GM12878 (cell line): Measurements from ENCODE around the gene NELL1. TPM values are rescaled to one million over a fixed set of nuclear protein-coding genes. Genes with fewer than 3 reads are reported as not detected.

Experiments
- ATAC-seq: fragments of 200-7000 bp; cut with Tn5 transposase; 3 replicates; pipeline ENCODE4 v1.9.1; 2020; ENCODE audit warnings: mild to moderate bottlenecking, moderate library complexity
- BruUV-seq: library from RNA; stranded (reverse); fragments of 400-500 nt; replicated peaks from 2 replicates; lab custom pipeline; 2021; lab: Mats Ljungman, UMichigan
- CTCF ChIA-PET: fragments of 300-600 bp; sonication (Branson Sonifier 250); formaldehyde crosslinking; extraction: SDS; loops from one replicate; lab custom pipeline; 2021; ENCODE audit warnings: inconsistent platforms; lab: Yijun Ruan, JAX
- POLR2A ChIA-PET: fragments of 350-600 bp; formaldehyde crosslinking; extraction: SDS; loops from one replicate; lab custom pipeline; 2021; ENCODE audit warnings: inconsistent platforms; lab: Charles Lee
- RAD21 ChIA-PET: fragments of 300-600 bp; sonication (Branson Sonifier 250); formaldehyde crosslinking; loops from one replicate; lab custom pipeline; 2023; ENCODE audit warnings: antibody characterized with exemption; ENCODE audit not compliant: unreplicated experiment; lab: Charles Lee
- SMC1A ChIA-PET: fragments of 300-600 bp; sonication (Branson Sonifier 250); formaldehyde crosslinking; loops from one replicate; lab custom pipeline; 2023; ENCODE audit not compliant: unreplicated experiment, uncharacterized antibody; lab: Charles Lee
- DNase-seq: peaks from one replicate; pipeline ENCODE4 v3.0.0-alpha.2; 2011; ENCODE audit warnings: low read depth, low spot score
- FAIRE-seq: peaks from 3 replicates; lab custom pipeline; 2011; peaks lifted over from hg19 to GRCh38; lab: Jason Lieb, UNC
- H2AFZ ChIP-seq: 2 replicates; pipeline ENCODE4 v1.6.0; 2011; ENCODE audit warnings: low read depth, low read length, control low read depth; ENCODE audit not compliant: control insufficient read depth
- H3K27ac ChIP-seq: 2 replicates; pipeline ENCODE4 v1.5.1; 2011; ENCODE audit warnings: control low read depth; ENCODE audit not compliant: control insufficient read depth, insufficient read depth
- H3K27me3 ChIP-seq, 2 experiments: replicated peaks in 1 of 2; 2 replicates each; pipeline versions ENCODE4 v1.6.0 to v1.6.1; 2011; ENCODE audit warnings: low read length in 1 of 2; ENCODE audit not compliant: control insufficient read depth in 2 of 2, insufficient read depth in 2 of 2
- H3K36me3 ChIP-seq, 2 experiments: 2 replicates each; pipeline ENCODE4 v1.5.1; 2011; ENCODE audit warnings: low read length in 1 of 2; ENCODE audit not compliant: control insufficient read depth in 2 of 2, insufficient read depth in 2 of 2
- H3K4me1 ChIP-seq: 2 replicates; pipeline ENCODE4 v1.6.1; 2011; ENCODE audit warnings: mild to moderate bottlenecking, low read length, moderate library complexity, mixed read lengths; ENCODE audit not compliant: control insufficient read depth, insufficient read depth
- H3K4me2 ChIP-seq: 2 replicates; pipeline ENCODE4 v1.6.0; 2011; ENCODE audit warnings: control low read depth; ENCODE audit not compliant: control insufficient read depth, insufficient read depth
- H3K4me3 ChIP-seq: fragments of 200-600 bp; sonication (generic); 2 replicates; pipeline ENCODE4 v1.5.1; 2016
- H3K79me2 ChIP-seq: 2 replicates; pipeline ENCODE4 v1.6.0; 2011; ENCODE audit warnings: low read length; ENCODE audit not compliant: control insufficient read depth, insufficient read depth
- H3K9ac ChIP-seq: 2 replicates; pipeline ENCODE4 v1.8.0; 2011; ENCODE audit warnings: low read length, control low read depth, mixed read lengths; ENCODE audit not compliant: control insufficient read depth, insufficient read depth
- H3K9me3 ChIP-seq: replicated peaks from 3 replicates; pipeline ENCODE4 v1.5.1; 2011; ENCODE audit warnings: mild to moderate bottlenecking, low read length; ENCODE audit not compliant: control insufficient read depth, insufficient read depth
- H4K20me1 ChIP-seq: 2 replicates; pipeline ENCODE4 v1.6.0; 2011; ENCODE audit not compliant: control insufficient read depth, insufficient read depth
- CBX5 ChIP-seq: sonication (generic); IDR thresholded peaks from 2 replicates; pipeline ENCODE4 v1.6.1; 2016; ENCODE audit warnings: low read depth, moderate library complexity, mild to moderate bottlenecking, inconsistent platforms
- CEBPB ChIP-seq, 2 experiments: fragments of 150-350 bp in 1 of 2; IDR thresholded peaks; 2 replicates each; pipeline ENCODE4 v1.6.1; 2012 to 2014; ENCODE audit warnings: low read depth in 2 of 2, low read length in 2 of 2, borderline replicate concordance in 1 of 2, inconsistent platforms in 1 of 2
- E2F4 ChIP-seq: IDR thresholded peaks from 2 replicates; pipeline ENCODE4 v1.6.1; 2012; ENCODE audit warnings: low read depth, low read length, improper control_type of control experiment
- HDAC6 ChIP-seq: fragments of 200-600 bp; sonication (generic); IDR thresholded peaks from one replicate; pipeline ENCODE4 v1.8.0; 2017; ENCODE audit warnings: antibody characterized with exemption; ENCODE audit not compliant: unreplicated experiment
- MTA2 ChIP-seq: fragments of 450-650 bp; IDR thresholded peaks from 2 replicates; pipeline ENCODE4 v1.6.1; 2016; ENCODE audit warnings: low read depth, mild to moderate bottlenecking, moderate library complexity
- NR2C1 ChIP-seq: fragments of 450-650 bp; IDR thresholded peaks from 2 replicates; pipeline ENCODE4 v1.6.1; 2017; ENCODE audit warnings: antibody characterized with exemption, mild to moderate bottlenecking, moderate library complexity
- RAD21 ChIP-seq: IDR thresholded peaks from 2 replicates; pipeline ENCODE4 v1.6.1; 2011; ENCODE audit warnings: mild to moderate bottlenecking, low read depth, low read length, moderate library complexity; ENCODE audit not compliant: insufficient read depth
- SMC3 ChIP-seq: IDR thresholded peaks from 2 replicates; pipeline ENCODE4 v1.6.1; 2011; ENCODE audit warnings: low read length, improper control_type of control experiment, borderline replicate concordance
- ZNF622 ChIP-seq: fragments of 450-650 bp; IDR thresholded peaks from 2 replicates; pipeline ENCODE4 v1.6.1; 2017; ENCODE audit warnings: mild to moderate bottlenecking, inconsistent platforms
- whole genome bisulfite sequencing: methylation state at CpG from one replicate; pipeline ENCODE4 v1.1.6; 2016; ENCODE audit warnings: low lambda C conversion rate; ENCODE audit not compliant: insufficient replicate concordance, insufficient coverage; ENCODE audit errors: missing lambda C conversion rate; 5-methylcytosine and 5-hydroxymethylcytosine counted together
- in situ Hi-C: fragments of 300-500 bp; cut with MboI; formaldehyde crosslinking; loops from 9 replicates; pipeline ENCODE4 v1.14.3; 2018; ENCODE audit warnings: mixed read lengths
- intact Hi-C: fragments of 100-400 bp; cut with micrococcal nuclease; formaldehyde crosslinking; loops from one replicate; pipeline ENCODE4 v1.14.2; 2022; ENCODE audit not compliant: unreplicated experiment
- polyA plus RNA-seq, 11 experiments: library from polyadenylated mRNA; depleted of rRNA in 4 of 11; unstranded in 6 of 11; stranded (reverse) in 5 of 11; fragments of >200 nt; fragmentation: Nextera tagmentation in 4 of 11; fragmentation: Illumina TruSeq in 1 of 11; extraction: Ambion mirVana in 4 of 11; extraction: Trizol in 1 of 11; gene quantifications; 1 replicate in 1 of 11; 2 replicates in 10 of 11; pipeline versions ENCODE4 v1.2.1 to v1.2.3, GENCODE V29; 2011 to 2016; ENCODE audit warnings: inconsistent platforms in 2 of 11, missing spikeins in 2 of 11, low read depth in 1 of 11
- total RNA-seq, 4 experiments: library from RNA; depleted of rRNA in 3 of 4; stranded (reverse); fragments of >200 nt in 3 of 4; fragmentation: Illumina TruSeq in 1 of 4; extraction: Trizol in 1 of 4; gene quantifications; 2 replicates each; pipeline versions ENCODE4 v1.2.1 to v1.2.3, GENCODE V29; 2013 to 2021
- TF ChIP-seq, protein P1 (sequence below): fragments of 450-650 bp; IDR thresholded peaks from 2 replicates; pipeline ENCODE4 v1.6.1; 2017; ENCODE audit warnings: low read depth, mild to moderate bottlenecking, moderate library complexity
- TF ChIP-seq, protein P2 (sequence below): IDR thresholded peaks from 2 replicates; pipeline ENCODE4 v1.6.1; 2012; ENCODE audit warnings: low read depth, low read length, improper control_type of control experiment

NELL1 gene
- total and polyA plus RNA-seq, 10 of the 15 experiments (the other 5 are each of a cell fraction or from before 2014, with no cell fraction given), result 0.02 to 0.12 TPM; not detected in 8

- no peak for FAIRE-seq
- no peak for DNase-seq
- H2AFZ ChIP-seq, result no peak overlapping the region
- no peak overlapping the region for H3K4me2 ChIP-seq
- ChIA-PET POLR2A (no interaction called here), RAD21 (no interaction called here), SMC1A (no interaction called here), CTCF (interaction anchor here (0.6 to 7.3 kb wide), 2 partner anchors 20 to 62 kb away, joined by 3 to 46 read pairs; no protein-coding TSS in a partner anchor)
- TF ChIP-seq MTA2 (no peak), SMC3 (no peak), CBX5 (no peak), RAD21 (no peak), E2F4 (no peak), CEBPB (IDR thresholded peaks at IDR 0.05; ENCODE audit: borderline replicate concordance in 1 of 2, low read depth in 2 of 2, low read length in 2 of 2) (no peak), ZNF622 (no peak), NR2C1 (no peak), HDAC6 (no peak)
- TF ChIP-seq, protein P1, sequence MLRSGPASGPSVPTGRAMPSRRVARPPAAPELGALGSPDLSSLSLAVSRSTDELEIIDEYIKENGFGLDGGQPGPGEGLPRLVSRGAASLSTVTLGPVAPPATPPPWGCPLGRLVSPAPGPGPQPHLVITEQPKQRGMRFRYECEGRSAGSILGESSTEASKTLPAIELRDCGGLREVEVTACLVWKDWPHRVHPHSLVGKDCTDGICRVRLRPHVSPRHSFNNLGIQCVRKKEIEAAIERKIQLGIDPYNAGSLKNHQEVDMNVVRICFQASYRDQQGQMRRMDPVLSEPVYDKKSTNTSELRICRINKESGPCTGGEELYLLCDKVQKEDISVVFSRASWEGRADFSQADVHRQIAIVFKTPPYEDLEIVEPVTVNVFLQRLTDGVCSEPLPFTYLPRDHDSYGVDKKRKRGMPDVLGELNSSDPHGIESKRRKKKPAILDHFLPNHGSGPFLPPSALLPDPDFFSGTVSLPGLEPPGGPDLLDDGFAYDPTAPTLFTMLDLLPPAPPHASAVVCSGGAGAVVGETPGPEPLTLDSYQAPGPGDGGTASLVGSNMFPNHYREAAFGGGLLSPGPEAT, result no peak
- TF ChIP-seq, protein P2, sequence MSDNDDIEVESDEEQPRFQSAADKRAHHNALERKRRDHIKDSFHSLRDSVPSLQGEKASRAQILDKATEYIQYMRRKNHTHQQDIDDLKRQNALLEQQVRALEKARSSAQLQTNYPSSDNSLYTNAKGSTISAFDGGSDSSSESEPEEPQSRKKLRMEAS, result no peak
- no peaks in the 10 kb centered on the region for H3K9me3 ChIP-seq
- no peaks in the 10 kb centered on the region for H3K79me2 ChIP-seq
- H3K27me3 ChIP-seq, result no peaks in the 10 kb centered on the region
- no peak overlapping the region for H3K9ac ChIP-seq
- no peak overlapping the region for H3K4me3 ChIP-seq
- H4K20me1 ChIP-seq, result no peaks in the 10 kb centered on the region
- H3K4me1 ChIP-seq, result no peaks in the 10 kb centered on the region
- 48% methylated on average over 13 of the region's 13 CpGs for WGBS
- no TSS peak for BruUV-seq
- in situ Hi-C loops (no loop called here), intact Hi-C loops (no loop called here)
- ATAC-seq, result no peak
- no peaks in the 10 kb centered on the region for H3K36me3 ChIP-seq
- H3K27ac ChIP-seq, result no peak overlapping the region
These were observed 17.1 kb upstream of the NELL1 start for GRCh38 chr11:20652150-20652806.
